GM19023 (cell line): Measurements from ENCODE around the gene SLC7A8.

ENCODE experiments used
- ATAC-seq: cut with Tn5 transposase; IDR thresholded peaks from one replicate; pipeline ENCODE4 v1.9.1; 2021; ENCODE audit warnings: mild to moderate bottlenecking, moderate library complexity; ENCODE audit not compliant: unreplicated experiment

The SLC7A8 gene

DNA sequence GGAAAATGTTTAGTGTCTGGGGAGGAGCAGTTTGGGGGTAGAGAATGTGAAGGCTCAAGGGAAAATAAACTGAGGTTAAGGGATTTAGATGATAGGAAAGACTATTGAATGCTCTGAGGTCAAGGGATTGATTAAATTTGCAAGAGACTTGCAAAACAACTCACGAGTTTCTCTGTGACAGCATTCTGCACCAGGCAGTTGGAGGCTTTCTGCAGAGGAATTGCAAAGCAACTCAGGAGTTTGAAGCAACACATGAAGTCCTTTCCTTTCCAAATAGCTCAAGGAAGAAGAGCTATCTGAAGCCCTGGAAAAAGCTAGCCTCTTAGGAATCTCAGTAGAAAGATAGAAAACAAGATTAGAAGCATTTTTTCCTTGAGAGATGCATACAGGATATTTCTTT is 23.9 kb downstream of the SLC7A8 start:
- no peak for ATAC-seq

DNA sequence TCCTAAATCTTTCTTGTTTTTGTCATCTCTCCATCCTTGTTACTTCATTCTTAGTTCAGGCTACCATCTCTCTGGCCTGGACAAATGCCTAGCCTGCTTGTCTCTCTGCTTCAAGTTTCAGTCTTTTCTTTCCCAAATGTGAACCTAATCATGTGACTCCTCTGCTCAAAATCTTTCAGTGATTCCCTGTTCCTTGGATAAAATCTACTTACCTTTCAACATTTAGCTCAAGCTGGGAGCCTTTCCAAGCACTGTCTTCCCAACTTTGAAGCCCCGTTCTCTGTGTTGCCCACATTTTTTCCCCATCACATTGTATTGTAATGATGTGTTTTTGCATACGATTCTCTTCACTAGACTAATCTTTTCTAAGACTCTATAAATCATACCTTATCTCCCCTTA is 24.7 kb downstream of the SLC7A8 start:
- ATAC-seq, result no peak

DNA sequence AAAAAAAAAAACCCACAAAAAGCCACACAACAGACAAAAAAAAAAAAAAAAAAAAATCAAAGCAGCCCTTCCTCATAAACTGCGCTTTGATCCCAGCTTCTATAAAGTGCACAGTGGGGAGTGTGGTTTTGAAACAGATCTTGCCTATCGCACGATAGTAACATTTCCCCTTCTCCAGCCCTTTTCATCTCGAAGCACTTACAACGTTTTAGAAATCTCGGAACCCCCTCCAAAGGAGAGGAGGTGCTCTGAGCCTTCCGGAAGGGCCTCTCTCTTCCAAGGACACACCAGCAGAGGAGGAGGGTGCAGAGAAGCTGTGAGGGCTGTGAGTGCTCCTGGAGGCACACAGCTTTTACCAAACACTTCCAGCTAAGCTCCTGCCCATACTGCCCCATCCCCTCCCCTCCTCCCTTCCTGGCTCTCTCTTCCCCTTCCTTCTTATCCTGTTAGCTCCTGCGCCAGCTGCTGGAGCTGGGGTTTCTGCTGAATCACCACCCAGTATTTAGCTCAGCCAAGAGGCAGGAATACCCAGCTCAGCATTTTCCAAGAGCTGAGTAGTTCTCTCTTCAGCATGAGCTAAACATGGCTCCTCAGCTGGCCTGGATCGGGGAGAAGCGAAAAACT is 28.4 kb downstream of the SLC7A8 start:
- no peak for ATAC-seq

DNA sequence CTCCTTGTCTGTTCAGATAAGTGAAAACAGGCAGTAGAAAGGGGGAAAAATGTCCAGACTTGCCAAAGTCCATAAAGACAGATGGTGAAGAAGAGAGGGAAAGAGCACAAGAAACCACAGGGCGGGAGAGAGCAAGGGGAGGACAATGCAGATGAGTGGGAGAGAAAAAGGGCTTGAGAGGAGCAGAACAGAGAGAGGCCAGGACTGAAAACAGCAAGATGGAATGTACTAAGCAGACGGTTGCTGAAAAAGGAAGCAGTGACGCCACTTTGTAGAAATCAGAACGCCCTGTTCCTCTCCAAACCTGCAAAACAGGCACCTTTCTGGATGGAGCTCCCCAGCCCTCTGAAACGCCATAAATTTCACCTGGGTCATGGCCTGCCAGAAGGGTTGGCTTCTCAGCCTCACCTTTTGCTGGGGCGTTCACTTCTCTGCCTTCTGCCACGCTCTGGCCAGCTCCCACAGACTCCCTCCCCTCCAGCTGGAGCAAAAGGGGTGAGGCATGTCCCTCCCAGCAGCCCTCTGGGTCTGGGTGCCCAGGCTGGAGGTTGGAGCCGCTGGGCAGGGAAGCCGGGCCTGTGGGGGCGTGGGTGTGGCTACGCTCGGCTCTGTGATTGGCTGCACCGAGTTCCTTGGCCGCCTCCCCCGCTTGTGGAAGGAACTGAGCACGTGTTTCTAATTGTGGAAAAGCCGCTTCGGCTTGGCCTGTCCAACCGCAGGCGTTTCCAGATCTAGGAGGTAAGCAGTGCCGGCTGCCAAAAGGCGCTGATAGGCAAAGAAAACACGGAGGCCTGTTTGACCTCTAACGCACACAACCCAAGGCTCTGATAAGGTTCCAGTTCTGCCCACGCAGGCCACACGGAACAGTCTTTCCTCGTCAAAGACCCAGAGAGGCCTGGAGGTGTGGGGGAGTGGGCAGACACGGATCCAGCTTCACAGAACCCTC is 29.3 kb downstream of the SLC7A8 start:
- no peak for ATAC-seq

DNA sequence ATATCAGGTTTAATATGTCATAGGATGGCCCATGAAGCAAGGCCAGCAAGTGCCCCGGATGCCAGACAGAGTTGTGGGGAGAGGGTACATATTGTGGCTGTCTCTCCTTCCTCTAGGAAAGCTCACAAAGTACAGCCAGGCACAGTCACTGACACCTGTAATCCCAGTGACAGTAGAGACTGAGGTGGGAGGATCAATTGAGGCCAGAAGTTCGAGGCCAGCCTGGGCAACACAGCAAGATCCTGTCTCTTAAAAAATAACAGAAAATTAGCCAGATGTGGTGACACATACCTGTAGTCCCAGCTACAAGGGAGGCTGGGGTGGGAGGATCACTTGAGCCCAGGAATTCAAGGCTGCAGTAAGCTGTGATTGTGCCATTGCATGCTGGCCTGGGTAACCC is 32.1 kb downstream of the SLC7A8 start:
- no peak for ATAC-seq

DNA sequence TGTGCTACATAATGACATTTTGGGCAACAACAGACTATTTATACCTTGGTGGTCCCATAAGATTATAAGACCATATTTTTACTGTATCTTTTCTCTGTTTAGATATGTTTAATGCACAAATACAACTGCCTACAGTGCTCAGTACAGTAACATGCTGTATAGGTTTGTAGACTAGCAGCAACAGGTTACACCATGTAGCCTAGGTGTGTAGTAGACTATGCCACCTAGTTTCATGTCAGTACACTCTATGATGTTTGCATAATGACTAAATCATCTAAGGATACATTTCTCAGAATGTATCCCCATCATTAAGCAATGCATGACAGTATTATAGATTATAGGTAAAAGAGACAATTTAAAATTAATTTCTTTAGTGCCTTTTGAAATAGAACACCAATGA is 33.7 kb downstream of the SLC7A8 start:
- no peak for ATAC-seq

DNA sequence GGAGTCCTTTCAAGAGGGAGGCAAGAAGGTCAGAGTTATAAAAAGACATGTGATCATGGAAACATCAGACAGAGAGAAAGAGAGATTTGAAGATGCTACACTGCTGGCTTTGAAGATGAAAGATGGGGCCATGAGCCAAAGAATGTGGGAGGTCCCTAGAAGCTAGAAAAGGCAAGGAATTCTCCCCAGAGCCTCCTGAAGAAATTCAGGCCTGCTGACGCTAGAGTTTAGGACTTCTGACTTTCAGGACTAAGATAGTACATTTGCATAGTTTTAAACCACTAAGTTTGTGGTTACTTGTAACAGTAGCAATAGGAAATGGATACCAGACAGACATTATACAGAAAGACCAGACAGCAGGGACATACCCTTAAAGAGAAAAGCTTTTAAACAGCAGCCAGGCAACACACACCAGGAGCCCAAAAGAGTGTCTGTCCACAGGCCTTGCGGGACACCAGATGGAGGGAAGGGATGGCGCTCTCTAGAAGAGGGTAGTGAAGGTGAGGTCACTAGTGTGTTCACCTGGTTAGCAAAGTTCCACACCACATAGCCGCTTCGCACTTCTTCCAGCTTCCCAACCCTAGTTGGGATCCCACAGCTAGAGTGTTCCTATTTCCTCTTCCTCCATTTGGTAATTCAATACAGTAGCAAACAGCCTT is 34.7 kb downstream of the SLC7A8 start:
- ATAC-seq, result no peak

DNA sequence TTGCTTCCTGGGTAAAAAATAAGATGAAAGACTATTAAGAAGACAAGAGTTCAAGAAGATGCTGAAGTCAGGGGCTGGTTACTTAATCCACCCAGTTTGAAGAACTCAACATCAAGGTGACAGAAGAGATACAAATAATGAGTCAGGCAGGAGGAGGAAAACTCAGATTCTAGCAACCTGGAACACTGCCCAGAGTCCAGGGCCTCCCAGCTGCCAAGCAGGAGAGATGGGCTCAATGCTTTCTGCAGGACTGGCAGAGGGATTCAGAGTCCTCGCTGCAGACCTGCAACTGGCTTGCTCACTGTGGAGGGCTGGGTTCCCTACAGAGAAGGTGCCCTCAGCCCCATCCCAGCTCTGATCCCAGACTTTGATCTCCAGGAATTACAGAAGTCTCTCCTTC is 35.8 kb downstream of the SLC7A8 start:
- no peak for ATAC-seq

DNA sequence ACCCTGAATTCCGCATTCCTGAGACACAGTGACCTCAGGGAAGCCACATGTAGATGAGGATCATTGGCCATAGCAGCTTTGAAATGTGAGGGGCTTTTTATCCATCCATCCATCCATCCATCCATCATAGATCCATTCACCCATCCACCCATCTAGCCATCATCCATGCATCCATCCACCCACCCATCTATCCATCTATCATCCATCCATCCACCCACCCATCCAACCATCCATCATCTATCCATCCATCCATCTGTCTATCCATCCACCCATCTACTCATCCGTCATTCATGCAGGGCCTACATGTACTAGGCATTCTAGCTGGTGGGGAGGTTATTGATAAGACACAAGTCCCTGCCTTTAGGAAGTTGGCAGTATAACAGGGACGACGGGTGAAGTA is 36.5 kb downstream of the SLC7A8 start:
- ATAC-seq, result no peak

DNA sequence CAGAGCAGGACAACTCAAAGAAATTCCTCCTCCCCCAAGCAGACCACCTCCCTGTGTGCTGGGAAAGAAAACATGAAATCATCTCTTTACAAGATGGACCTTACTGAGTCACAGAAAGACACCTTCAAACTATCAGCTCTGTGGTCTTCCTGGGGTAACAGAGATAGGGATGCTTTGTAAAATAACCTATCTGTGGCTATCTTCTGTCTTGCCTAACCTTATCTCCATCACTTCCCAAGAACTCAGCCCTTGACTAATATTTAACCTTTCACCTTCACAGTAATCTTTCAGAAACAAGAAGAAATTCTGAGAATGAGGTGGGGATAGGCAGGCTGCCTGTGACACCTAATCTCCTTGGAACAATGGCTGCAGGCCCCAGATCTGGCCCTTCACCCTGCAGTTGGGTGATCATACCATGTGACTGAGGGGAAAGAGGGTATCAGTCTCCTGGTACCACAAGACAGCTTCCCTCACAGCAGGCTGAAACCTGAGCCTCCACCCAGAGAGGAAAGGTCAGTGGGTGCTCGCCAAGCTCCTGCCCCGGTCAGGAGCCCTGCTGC is 37.0 kb downstream of the SLC7A8 start:
- no peak for ATAC-seq

DNA sequence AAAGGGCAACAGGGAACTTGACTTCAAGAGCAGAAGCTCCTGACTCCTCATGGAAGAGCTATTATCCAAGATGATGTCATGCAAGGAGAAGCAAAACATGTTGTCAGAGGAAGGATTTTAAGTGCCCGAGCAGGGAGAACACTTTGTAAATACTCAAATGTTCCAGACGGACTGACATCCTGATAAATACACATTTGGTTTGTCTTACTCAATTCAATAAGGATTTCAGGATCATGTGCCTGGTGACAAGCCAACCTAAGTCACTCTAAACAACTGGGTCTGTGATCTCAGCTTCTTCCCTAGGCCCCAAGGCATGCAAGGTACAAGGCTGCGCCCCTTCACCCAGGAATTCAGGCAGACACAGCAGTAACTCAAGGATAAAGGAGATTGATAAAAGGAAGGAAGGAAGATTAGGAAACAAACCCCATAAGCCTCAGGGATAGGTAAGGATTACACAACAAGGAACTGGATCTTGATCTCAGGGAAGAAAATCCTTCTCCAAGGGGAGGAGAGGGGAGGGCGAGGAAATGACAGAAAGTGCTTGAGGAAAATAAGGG is 37.6 kb downstream of the SLC7A8 start:
- ATAC-seq, result no peak

DNA sequence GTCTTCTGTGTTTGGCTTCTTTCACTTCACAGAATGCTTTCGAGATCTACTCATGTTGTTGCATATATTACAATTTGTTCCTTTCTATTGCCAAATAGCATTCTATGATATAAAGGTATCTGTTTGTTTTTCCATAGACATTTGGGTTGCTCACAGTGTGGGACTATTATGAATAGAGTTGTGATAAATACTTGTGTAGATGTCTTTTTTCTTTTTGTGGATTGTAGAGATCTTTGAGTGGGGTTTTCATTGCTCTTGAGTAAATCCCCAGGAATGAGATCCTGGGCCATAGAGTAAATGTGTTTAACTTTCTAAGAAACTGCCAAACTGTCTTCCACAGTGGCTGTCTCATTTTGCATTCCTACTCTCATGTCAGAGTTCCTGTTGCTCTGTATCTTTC is 39.5 kb downstream of the SLC7A8 start:
- no peak for ATAC-seq

DNA sequence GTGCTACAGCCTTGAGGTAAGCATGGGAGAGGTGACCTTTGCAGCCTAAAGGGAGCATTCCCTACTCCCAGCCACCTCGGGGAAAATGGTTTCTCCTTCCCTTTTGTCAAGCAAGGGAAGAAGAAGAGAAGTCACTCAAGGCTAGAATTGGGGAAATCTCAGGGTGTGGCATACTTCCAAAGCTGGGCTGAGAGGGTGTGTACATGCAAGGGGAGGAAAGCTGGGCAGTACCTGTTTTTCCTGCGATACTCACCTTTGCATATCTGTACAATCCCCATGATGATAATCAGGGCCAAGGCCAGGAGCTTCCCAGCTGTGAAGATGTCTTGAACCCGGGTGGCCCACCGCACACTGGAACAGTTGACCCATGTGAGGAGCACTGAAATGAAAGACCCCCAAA is 40.6 kb downstream of the SLC7A8 start:
- ATAC-seq, result no peak

DNA sequence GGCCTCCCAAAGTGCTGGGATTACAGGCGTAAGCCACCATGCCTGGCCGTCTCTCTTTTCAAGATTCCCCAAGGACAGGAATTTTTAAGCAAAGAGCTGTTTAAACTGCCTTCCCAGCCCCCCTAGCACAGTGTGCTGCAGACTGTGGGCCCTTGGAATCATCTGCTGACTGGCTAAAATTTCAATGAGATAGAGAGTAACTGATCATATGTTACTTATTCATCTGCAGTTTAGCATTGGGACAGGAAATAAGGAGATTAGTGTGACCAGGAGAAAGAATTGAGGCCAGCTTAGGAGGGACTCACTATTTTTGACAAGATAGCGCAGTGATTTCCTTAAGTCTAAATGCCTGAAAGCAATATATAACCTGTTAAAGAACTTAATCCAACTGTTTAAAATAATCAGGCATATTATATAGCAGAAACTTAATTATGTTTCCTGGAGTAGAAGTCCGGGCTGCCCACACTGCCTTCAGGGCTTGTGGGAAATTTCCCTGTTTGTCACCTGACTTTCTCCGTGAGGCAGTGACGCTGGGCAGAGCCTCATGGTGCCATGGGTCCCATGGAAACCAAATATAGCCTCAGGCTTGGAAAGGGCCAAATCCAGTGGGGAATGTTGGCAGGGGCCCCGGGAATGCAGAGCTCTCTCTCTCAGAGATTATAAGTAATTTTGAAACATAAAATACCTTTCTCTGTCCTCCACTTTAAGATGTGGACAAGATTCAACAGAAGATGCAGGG is 41.6 kb downstream of the SLC7A8 start:
- no peak for ATAC-seq

DNA sequence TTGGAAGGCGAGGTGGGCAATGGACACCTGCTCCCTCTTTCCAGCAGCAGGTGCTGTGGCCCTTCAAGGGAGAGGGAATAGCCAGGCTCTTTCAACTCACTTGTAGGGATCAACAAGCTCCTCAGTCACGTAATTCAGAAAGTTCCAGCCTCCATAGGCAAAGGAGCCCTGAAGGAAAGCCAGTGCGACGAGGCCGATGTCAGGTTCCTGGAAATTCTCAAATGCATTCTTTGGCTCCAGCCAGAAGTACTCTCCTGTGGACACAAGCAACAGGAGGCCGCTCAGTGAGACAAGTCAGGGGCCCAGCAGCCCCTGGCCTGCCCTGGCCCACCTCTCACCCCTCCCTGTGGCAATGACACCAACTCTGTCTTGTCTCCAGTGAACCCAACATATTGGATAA is 43.1 kb downstream of the SLC7A8 start:
- ATAC-seq, result no peak

DNA sequence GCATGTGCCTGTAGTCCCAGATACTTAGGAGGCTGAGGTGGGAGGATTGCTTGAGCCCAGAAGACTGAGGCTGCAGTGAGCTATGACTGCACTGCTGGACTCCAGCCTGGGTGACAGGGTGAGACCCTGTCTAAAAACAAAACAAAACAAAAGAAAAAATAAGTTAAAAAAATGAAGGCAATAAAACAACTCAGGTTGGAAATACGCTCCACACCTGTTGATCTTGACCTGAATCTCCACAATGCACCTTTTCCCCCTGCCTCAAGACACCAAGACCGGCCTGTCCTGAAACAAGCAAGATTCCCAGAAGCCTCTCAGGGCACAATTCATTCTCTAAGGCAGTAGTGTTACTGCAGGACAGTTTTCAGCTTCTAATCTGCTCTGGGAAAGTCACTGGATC is 43.6 kb downstream of the SLC7A8 start:
- ATAC-seq, result no peak

DNA sequence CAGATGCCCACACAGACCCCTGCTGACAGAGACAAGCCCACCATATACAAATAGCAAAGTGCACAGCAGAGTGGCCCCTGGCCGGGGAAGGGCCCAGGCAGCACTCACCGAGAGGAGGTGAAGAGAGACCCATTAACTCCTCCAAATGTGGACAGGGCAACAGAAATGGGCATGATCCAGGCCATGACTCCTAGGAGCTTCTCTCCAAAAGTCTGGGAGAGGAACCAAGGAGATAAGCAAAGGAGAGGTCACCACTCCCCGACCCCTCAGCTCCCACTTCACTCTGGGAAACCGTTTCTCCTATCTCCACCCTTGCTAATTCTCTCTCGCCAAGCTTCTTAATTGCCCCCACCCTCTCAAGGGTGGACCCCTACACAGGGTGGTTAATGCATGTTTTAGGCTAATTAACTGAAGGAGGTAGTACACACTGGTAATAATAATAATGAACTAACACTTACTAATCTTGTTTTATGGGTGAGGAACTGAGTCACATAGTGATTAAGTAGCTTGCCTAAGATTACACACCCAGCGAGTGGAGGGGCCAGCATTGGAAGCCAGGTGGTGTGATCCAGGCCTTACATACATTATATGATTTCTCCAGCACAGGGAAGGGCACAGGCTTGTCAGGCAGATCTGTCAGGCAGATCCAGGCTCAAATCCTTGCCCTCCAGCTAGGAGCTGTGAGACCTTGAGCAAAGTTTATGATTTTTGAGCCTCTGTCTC is 45.5 kb downstream of the SLC7A8 start:
- no peak for ATAC-seq

DNA sequence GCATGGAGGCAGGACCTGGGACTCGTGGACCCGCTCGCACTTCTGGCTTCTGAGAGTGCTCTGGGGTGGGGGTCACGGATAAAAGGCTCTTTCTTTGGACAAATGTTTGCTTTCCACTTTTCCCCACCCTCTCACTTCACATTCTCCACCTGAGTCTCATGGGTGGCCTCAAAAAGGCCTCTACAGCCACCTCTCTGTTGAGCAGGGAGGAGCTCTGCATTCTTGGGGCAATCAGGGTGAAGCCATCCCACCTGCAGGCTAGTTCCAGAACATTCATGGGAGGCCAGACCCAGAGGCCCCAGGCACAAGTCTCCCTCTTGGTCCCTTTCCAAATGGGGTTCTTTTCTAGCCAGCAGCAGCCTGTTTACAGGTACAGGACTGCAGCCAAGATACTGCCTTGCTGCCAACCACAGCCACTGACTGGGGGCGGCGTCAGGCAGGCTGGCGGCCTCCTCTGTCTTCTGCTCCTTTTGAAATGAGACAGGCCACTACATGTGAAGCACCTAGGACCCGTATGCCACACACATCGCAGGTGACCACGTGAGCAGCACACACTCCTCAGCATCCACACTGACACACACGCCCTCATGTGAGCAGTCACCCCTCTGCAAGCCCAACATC is 46.2 kb downstream of the SLC7A8 start:
- no peak for ATAC-seq

DNA sequence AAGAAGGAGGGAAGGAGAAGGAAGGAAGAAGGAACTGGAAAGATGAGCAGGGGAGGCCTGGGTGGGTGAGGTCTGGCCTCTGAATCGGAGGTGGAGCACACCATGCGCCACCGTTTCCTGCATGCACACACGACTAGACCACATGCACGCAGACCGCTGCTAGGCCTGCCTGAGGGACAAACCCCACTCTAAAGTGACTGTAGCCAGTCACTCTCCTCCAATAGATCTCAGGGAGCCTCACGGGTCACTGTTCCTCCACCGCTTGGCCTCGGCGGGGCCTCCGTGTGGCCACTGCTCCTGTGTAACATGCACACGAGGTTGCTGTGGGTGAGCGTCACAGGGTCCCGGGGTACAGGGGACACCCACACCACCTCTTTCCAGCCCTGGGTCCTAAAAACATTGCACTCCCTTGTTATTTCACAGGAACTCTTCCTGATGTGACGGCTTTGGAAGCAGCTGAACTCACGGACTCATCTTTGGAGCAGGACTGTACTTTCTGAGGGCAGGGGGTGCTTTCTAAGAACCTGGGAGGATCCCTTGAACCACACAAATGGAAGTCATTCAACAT is 46.8 kb downstream of the SLC7A8 start:
- ATAC-seq, result no peak
